Measurements from ENCODE around the gene YAE1. TPM values are rescaled to one million over a fixed set of nuclear protein-coding genes. Genes with fewer than 3 reads are reported as not detected.

Gene YAE1, protein sequence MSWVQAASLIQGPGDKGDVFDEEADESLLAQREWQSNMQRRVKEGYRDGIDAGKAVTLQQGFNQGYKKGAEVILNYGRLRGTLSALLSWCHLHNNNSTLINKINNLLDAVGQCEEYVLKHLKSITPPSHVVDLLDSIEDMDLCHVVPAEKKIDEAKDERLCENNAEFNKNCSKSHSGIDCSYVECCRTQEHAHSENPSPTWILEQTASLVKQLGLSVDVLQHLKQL
- total RNA-seq (2021) (26.7 and 29.1 TPM in 2 replicates), Bru-seq, nascent RNA (percentile 64 among the genes with signal in this experiment), BruChase-seq, experiment 1, labeled RNA remaining after a 2-hour chase (percentile 59 among the genes with signal in this experiment), BruChase-seq, experiment 2, labeled RNA remaining after a 6-hour chase (percentile 56 among the genes with signal in this experiment)
- long read RNA-seq, transcript YAE1-201 (3 exons, 899 nt): major isoform, 24 of 35 reads
- long read RNA-seq, partial matches to known transcripts: 0 of 35 reads
- long read RNA-seq, other reads (novel, unspliced or antisense): 2 of 35 reads

- TF ChIP-seq EZH2 (IDR thresholded peaks at IDR 0.05; ENCODE audit: borderline replicate concordance, low read depth, low read length, poor library complexity, severe bottlenecking) (no peak), CTCF (conservative IDR thresholded peaks at IDR 0.05; ENCODE audit: low read depth, low read length) (no peak)
- Histone ChIP-seq H3K36me3 (ENCODE audit: insufficient read depth, low read length, poor library complexity, severe bottlenecking) (peaks cover 11% of the 10 kb centered on the region), H3K27me3 (replicated peaks; ENCODE audit: insufficient read depth, low read depth, low read length, poor library complexity) (no peaks in the 10 kb centered on the region), H3K4me3 (ENCODE audit: low read depth, low read length, poor library complexity, severe bottlenecking) (peak within 1 kb of the TSS; percentile 91), H3K4me1 (ENCODE audit: insufficient read depth, low read length, poor library complexity, severe bottlenecking) (peaks cover 7% of the 10 kb centered on the region), H3K9me3 (ENCODE audit: low read depth, low read length, poor library complexity, severe bottlenecking) (no peaks in the 10 kb centered on the region), H3K27ac (ENCODE audit: low read depth, low read length, poor library complexity, severe bottlenecking) (peak within 1 kb of the TSS; percentile 83)
- POLR2A ChIA-PET (ENCODE audit: low non-redundant PET): no interaction called here
- BruUV-seq (replicated peaks): no TSS peak
- peak; percentile 86 for DNase-seq (ENCODE audit: low spot score)
- CTCF ChIA-PET: no interaction called here
- intact Hi-C loops (cut with micrococcal nuclease; ENCODE audit: unreplicated experiment): no loop called here
Measured at GRCh38 chr7:39566023-39566921, at the start of gene YAE1. Gene YAE1, plus strand, starts transcription at chr7:39566404. Its CDS starts 15 bp downstream, at chr7:39566419.

DNA sequence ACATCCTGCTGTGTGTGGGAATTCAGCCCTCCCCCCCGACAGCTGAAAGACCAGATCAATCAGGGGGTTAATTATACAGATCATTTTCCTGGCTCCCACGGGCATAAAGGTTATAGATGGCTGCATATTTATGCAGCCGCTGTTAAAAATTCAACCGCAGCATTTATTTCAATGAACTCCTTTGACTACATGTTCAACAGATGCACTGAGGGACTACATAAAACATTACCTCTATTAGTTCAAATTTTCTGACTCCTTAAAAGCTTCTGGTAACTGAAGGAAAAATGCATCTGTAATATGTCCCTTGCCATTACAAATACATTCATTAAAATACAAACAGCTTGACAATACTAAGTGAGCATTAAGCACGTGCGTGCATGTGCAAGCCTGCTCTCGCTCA, 49.7 kb upstream of the YAE1 start:
- Histone ChIP-seq H3K4me1 (ENCODE audit: insufficient read depth, low read length, poor library complexity, severe bottlenecking) (no peaks in the 10 kb centered on the region), H3K36me3 (ENCODE audit: insufficient read depth, low read length, poor library complexity, severe bottlenecking) (no peaks in the 10 kb centered on the region), H3K4me3 (ENCODE audit: low read depth, low read length, poor library complexity, severe bottlenecking) (no peak overlapping the region), H3K27ac (ENCODE audit: low read depth, low read length, poor library complexity, severe bottlenecking) (no peak overlapping the region), H3K9me3 (ENCODE audit: low read depth, low read length, poor library complexity, severe bottlenecking) (no peaks in the 10 kb centered on the region), H3K27me3 (replicated peaks; ENCODE audit: insufficient read depth, low read depth, low read length, poor library complexity) (peaks cover 6% of the 10 kb centered on the region)
- ChIA-PET POLR2A (ENCODE audit: low non-redundant PET) (no interaction called here), CTCF (no interaction called here)
- no TSS peak for BruUV-seq (replicated peaks)
- TF ChIP-seq CTCF (conservative IDR thresholded peaks at IDR 0.05; ENCODE audit: low read depth, low read length) (no peak), EZH2 (IDR thresholded peaks at IDR 0.05; ENCODE audit: borderline replicate concordance, low read depth, low read length, poor library complexity, severe bottlenecking) (no peak)
- no peak for DNase-seq (ENCODE audit: low spot score)
- intact Hi-C loops (cut with micrococcal nuclease; ENCODE audit: unreplicated experiment): loop anchor here (5.0 kb wide), 2 partner anchors 64 to 584 kb away; no protein-coding TSS in a partner anchor

GRCh38 chr7:39517240-39517639, 49.0 kb upstream of the YAE1 start:
- no peaks in the 10 kb centered on the region for H3K9me3 ChIP-seq (ENCODE audit: low read depth, low read length, poor library complexity, severe bottlenecking)
- no peak overlapping the region for H3K4me3 ChIP-seq (ENCODE audit: low read depth, low read length, poor library complexity, severe bottlenecking)
- H3K36me3 ChIP-seq (ENCODE audit: insufficient read depth, low read length, poor library complexity, severe bottlenecking): no peaks in the 10 kb centered on the region
- POLR2A ChIA-PET (ENCODE audit: low non-redundant PET): no interaction called here
- no peak for TF ChIP-seq CTCF (conservative IDR thresholded peaks at IDR 0.05; ENCODE audit: low read depth, low read length)
- H3K4me1 ChIP-seq (ENCODE audit: insufficient read depth, low read length, poor library complexity, severe bottlenecking): no peaks in the 10 kb centered on the region
- peaks cover 6% of the 10 kb centered on the region for H3K27me3 ChIP-seq (replicated peaks; ENCODE audit: insufficient read depth, low read depth, low read length, poor library complexity)
- intact Hi-C loops (cut with micrococcal nuclease; ENCODE audit: unreplicated experiment): loop anchor here (5.0 kb wide), 2 partner anchors 65 to 585 kb away; no protein-coding TSS in a partner anchor
- H3K27ac ChIP-seq (ENCODE audit: low read depth, low read length, poor library complexity, severe bottlenecking): no peak overlapping the region
- no TSS peak for BruUV-seq (replicated peaks)
- CTCF ChIA-PET: no interaction called here
- no peak for DNase-seq (ENCODE audit: low spot score)

Data from A673 (cell line).